Esophagus muscularis mucosa (tissue), 4 donors: ENCODE data around the gene ZNF747.

Source experiments
- EP300 ChIP-seq: sonication (generic); formaldehyde crosslinking; IDR thresholded peaks from one replicate; pipeline ENCODE4 v1.6.1; 2017; ENCODE audit warnings: antibody characterized with exemption
- POLR2A ChIP-seq: fragments of 450-650 bp; IDR thresholded peaks from one replicate; pipeline ENCODE4 v1.6.1; 2017; ENCODE audit warnings: antibody characterized with exemption, moderate library complexity, mild to moderate bottlenecking, low read depth
- TF ChIP-seq, protein P1 (sequence below), 3 experiments: fragments of 200-600 bp in 2 of 3; fragments of 450-650 bp in 1 of 3; sonication (generic) in 2 of 3; IDR thresholded peaks; one replicate each; pipeline ENCODE4 v1.5.1; 2017 to 2019; ENCODE audit warnings: antibody characterized with exemption in 3 of 3, mild to moderate bottlenecking in 2 of 3, moderate library complexity in 1 of 3

DNA sequence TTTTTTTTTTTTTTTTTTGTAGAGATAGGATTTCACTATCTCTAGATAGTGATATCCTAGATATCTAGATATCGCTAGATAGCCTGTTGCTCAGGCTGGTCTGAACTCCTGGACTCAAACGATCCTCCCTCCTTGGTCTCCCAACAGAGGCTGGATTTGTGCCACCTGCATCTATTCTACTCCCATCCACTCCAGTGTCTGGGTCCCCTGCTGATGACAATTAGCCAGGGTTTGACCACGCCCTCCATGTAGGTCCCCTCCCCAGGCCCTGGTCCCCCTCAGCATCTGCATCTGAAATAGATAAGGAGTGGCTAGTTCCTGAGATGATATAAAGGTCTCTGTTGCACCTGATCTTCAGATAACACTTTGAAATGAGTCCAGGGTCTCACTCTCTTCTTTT lies 34.6 kb upstream of the ZNF747 start:
- no peak for TF ChIP-seq POLR2A
- TF ChIP-seq, protein P1, sequence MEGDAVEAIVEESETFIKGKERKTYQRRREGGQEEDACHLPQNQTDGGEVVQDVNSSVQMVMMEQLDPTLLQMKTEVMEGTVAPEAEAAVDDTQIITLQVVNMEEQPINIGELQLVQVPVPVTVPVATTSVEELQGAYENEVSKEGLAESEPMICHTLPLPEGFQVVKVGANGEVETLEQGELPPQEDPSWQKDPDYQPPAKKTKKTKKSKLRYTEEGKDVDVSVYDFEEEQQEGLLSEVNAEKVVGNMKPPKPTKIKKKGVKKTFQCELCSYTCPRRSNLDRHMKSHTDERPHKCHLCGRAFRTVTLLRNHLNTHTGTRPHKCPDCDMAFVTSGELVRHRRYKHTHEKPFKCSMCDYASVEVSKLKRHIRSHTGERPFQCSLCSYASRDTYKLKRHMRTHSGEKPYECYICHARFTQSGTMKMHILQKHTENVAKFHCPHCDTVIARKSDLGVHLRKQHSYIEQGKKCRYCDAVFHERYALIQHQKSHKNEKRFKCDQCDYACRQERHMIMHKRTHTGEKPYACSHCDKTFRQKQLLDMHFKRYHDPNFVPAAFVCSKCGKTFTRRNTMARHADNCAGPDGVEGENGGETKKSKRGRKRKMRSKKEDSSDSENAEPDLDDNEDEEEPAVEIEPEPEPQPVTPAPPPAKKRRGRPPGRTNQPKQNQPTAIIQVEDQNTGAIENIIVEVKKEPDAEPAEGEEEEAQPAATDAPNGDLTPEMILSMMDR (IDR thresholded peaks at IDR 0.05), result no peak
- no peak for TF ChIP-seq EP300
